B cell (primary cell): ENCODE measurements around the gene TMEM43. TPM values are rescaled to one million over a fixed set of nuclear protein-coding genes. Genes with fewer than 3 reads are reported as not detected.

ENCODE experiments used
- ATAC-seq: fragments of 200-7000 bp; cut with Tn5 transposase; one replicate; pipeline ENCODE4 v1.10.0; 2021; ENCODE audit warnings: low read depth, mild to moderate bottlenecking, moderate number of reproducible peaks, moderate library complexity
- CTCF ChIA-PET: fragments of 350-600 bp; sonication (Branson Sonifier 250); formaldehyde crosslinking; loops from one replicate; lab custom pipeline; 2021; ENCODE audit warnings: antibody characterized with exemption, inconsistent platforms; lab: Charles Lee
- POLR2A ChIA-PET: fragments of 350-600 bp; sonication (Branson Sonifier 250); formaldehyde crosslinking; loops from one replicate; lab custom pipeline; 2021; ENCODE audit warnings: antibody characterized with exemption; lab: Charles Lee
- DNase-seq: peaks from one replicate; pipeline ENCODE4 v3.0.0; 2013
- H2AFZ ChIP-seq: 2 replicates; pipeline ENCODE4 v1.6.1; 2012; ENCODE audit warnings: mild to moderate bottlenecking, low read depth, low read length; ENCODE audit not compliant: insufficient read depth, poor library complexity, severe bottlenecking
- H3K27ac ChIP-seq, 2 donors: 1 replicate in 1 of 2; 2 replicates in 1 of 2; pipeline ENCODE4 v1.5.1; 2012 to 2013; ENCODE audit warnings: low read length in 2 of 2, mild to moderate bottlenecking in 2 of 2, moderate library complexity in 1 of 2
- H3K27me3 ChIP-seq, 4 experiments: fragments of 200-600 bp in 1 of 4; sonication (generic) in 1 of 4; replicated peaks in 1 of 4; 1 replicate in 2 of 4; 2 replicates in 2 of 4; pipeline versions ENCODE4 v1.6.1 to v1.7.0; 2013 to 2016; ENCODE audit warnings: low read length in 3 of 4, mild to moderate bottlenecking in 2 of 4, mixed read lengths in 1 of 4, moderate library complexity in 1 of 4; ENCODE audit not compliant: insufficient read depth in 4 of 4, control insufficient read depth in 3 of 4; ENCODE audit errors: control extremely low read depth in 1 of 4
- H3K36me3 ChIP-seq, 2 experiments: replicated peaks in 1 of 2; 1 replicate in 1 of 2; 2 replicates in 1 of 2; pipeline versions ENCODE4 v1.6.1 to v1.7.1; 2013; ENCODE audit warnings: low read length in 1 of 2; ENCODE audit not compliant: insufficient read depth in 2 of 2, control insufficient read depth in 1 of 2; ENCODE audit errors: control extremely low read depth in 1 of 2, extremely low read depth in 1 of 2
- H3K4me1 ChIP-seq, 2 donors: fragments of 200-600 bp in 1 of 2; sonication (generic) in 1 of 2; 1 replicate in 1 of 2; 2 replicates in 1 of 2; pipeline versions ENCODE4 v1.5.1 to v1.6.1; 2013 to 2017; ENCODE audit warnings: low read length in 2 of 2; ENCODE audit not compliant: control insufficient read depth in 2 of 2, insufficient read depth in 2 of 2
- H3K4me2 ChIP-seq: replicated peaks from 2 replicates; pipeline ENCODE3; 2012; ENCODE audit warnings: mild to moderate bottlenecking, low read depth, low read length; ENCODE audit not compliant: poor library complexity, severe bottlenecking
- H3K4me3 ChIP-seq, 5 experiments: fragments of 200-600 bp in 1 of 5; sonication (generic) in 1 of 5; 1 replicate in 3 of 5; 2 replicates in 2 of 5; pipeline versions ENCODE4 v1.5.1 to v1.7.0; 2011 to 2016; ENCODE audit warnings: low read length in 4 of 5, mild to moderate bottlenecking in 4 of 5, low read depth in 2 of 5, control low read depth in 1 of 5, moderate library complexity in 1 of 5; ENCODE audit not compliant: insufficient read depth in 1 of 5; ENCODE audit errors: control extremely low read depth in 1 of 5, extremely low read depth in 1 of 5
- H3K79me2 ChIP-seq: fragments of 200-600 bp; sonication (generic); one replicate; pipeline ENCODE4 v1.6.0; 2016; ENCODE audit warnings: low read length; ENCODE audit not compliant: control insufficient read depth, insufficient read depth
- H3K9ac ChIP-seq: fragments of 200-600 bp; sonication (generic); 2 replicates; pipeline ENCODE4 v1.6.1; 2017; ENCODE audit warnings: mild to moderate bottlenecking, low read length, moderate library complexity
- H3K9me3 ChIP-seq, 3 donors: one replicate each; pipeline versions ENCODE4 v1.6.1 to v1.7.1; 2013; ENCODE audit warnings: low read length in 2 of 3; ENCODE audit not compliant: control insufficient read depth in 2 of 3, insufficient read depth in 1 of 3; ENCODE audit errors: control extremely low read depth in 1 of 3
- H4K20me1 ChIP-seq: 2 replicates; pipeline ENCODE4 v1.6.0; 2012; ENCODE audit warnings: mild to moderate bottlenecking, low read length; ENCODE audit not compliant: insufficient read depth, control insufficient read depth, poor library complexity, severe bottlenecking
- H3K27ac Mint-ChIP-seq: one replicate; pipeline ENCODE4 v1.8.0; 2021; ENCODE audit warnings: mixed read lengths
- H3K27me3 Mint-ChIP-seq: one replicate; pipeline ENCODE4 v1.8.0; 2021; ENCODE audit warnings: mixed read lengths
- H3K4me1 Mint-ChIP-seq: one replicate; pipeline ENCODE4 v1.8.0; 2021; ENCODE audit warnings: mixed read lengths
- H3K4me3 Mint-ChIP-seq: one replicate; pipeline ENCODE4 v1.8.0; 2021; ENCODE audit warnings: mixed read lengths
- H3K9me3 Mint-ChIP-seq: one replicate; pipeline ENCODE4 v1.8.0; 2022; ENCODE audit warnings: mixed read lengths; ENCODE audit not compliant: insufficient read depth
- CTCF ChIP-seq: fragments of 200-600 bp; IDR thresholded peaks from one replicate; pipeline ENCODE4 v1.8.0; 2022; ENCODE audit warnings: antibody characterized with exemption, mild to moderate bottlenecking
- EZH2 ChIP-seq: IDR thresholded peaks from 2 replicates; pipeline ENCODE4 v1.6.1; 2012; ENCODE audit warnings: borderline replicate concordance, low read depth, mild to moderate bottlenecking, moderate library complexity, low read length; ENCODE audit not compliant: insufficient read depth, poor library complexity, severe bottlenecking
- WGBS: methylation state at CpG from one replicate; pipeline ENCODE4 v1.1.5; 2013; ENCODE audit warnings: missing lambda C conversion rate; ENCODE audit not compliant: insufficient coverage; 5-methylcytosine and 5-hydroxymethylcytosine counted together
- intact Hi-C: fragments of 100-400 bp; cut with micrococcal nuclease; formaldehyde crosslinking; loops from one replicate; pipeline ENCODE4 v1.10.0; 2022
- polyA plus RNA-seq: library from polyadenylated mRNA; depleted of rRNA; stranded (reverse); fragments of >200 nt; gene quantifications from 2 replicates; pipeline ENCODE4 v1.2.3, GENCODE V29; 2012
- total RNA-seq, 2 donors: library from RNA; stranded (reverse); fragments of 120-200 nt in 1 of 2; gene quantifications; 1 replicate in 1 of 2; 2 replicates in 1 of 2; pipeline versions ENCODE4 v1.2.3 to v1.2.4, GENCODE V29; 2013 to 2022

The TMEM43 gene
- total and polyA plus RNA-seq, 2 donors (not counting 1 experiment from before 2014, with no cell fraction given) = 29.5 to 37.6 TPM

DNA sequence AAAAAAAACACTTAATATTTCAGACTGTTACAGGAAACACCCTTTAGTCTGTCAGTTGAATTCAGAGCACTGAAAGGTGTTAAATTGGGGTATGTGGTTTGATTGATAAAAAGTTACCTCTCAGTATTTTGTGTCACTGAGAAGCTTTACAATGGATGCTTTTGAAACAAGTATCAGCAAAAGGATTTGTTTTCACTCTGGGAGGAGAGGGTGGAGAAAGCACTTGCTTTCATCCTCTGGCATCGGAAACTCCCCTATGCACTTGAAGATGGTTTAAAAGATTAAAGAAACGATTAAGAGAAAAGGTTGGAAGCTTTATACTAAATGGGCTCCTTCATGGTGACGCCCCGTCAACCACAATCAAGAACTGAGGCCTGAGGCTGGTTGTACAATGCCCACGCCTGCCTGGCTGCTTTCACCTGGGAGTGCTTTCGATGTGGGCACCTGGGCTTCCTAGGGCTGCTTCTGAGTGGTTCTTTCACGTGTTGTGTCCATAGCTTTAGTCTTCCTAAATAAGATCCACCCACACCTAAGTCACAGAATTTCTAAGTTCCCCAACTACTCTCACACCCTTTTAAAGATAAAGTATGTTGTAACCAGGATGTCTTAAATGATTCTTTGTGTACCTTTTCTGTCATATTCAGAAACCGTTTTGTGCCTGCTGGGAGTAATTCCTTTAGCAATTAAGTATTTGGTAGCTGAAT lies 17.9 kb downstream of the TMEM43 start:
- no peaks in the 10 kb centered on the region for H3K27me3 Mint-ChIP-seq
- no peaks in the 10 kb centered on the region for H3K27me3 ChIP-seq
- ChIA-PET POLR2A (no interaction called here), CTCF (interaction anchor here (1.3 to 1.7 kb wide), 2 partner anchors 9 to 61 kb away, joined by 3 read pairs; no protein-coding TSS in a partner anchor)
- TF ChIP-seq EZH2 (no peak), CTCF (no peak)
- H3K9me3 ChIP-seq = no peaks in the 10 kb centered on the region
- no peak overlapping the region for H2AFZ ChIP-seq
- intact Hi-C loops = no loop called here
- 100% methylated on average over 5 of the region's 8 CpGs for WGBS
- no peaks in the 10 kb centered on the region for H3K79me2 ChIP-seq
- H3K4me2 ChIP-seq = no peak overlapping the region
- H3K4me3 Mint-ChIP-seq = no peak overlapping the region
- H3K27ac Mint-ChIP-seq = peak overlapping the region; percentile 81
- peaks cover 18 to 21% of the 10 kb centered on the region in 2 donors for H3K4me1 ChIP-seq
- H3K4me3 ChIP-seq = no peak overlapping the region
- H3K4me1 Mint-ChIP-seq = peaks cover 17% of the 10 kb centered on the region
- H3K36me3 ChIP-seq = peaks cover 0 to 67% of the 10 kb centered on the region in 2 experiments
- no peak for ATAC-seq
- DNase-seq = no peak
- peak overlapping the region; percentile 18 to 95 for H3K27ac ChIP-seq
- H3K9ac ChIP-seq = no peak overlapping the region
- no peaks in the 10 kb centered on the region for H3K9me3 Mint-ChIP-seq
- no peaks in the 10 kb centered on the region for H4K20me1 ChIP-seq
